Body of pancreas (tissue), 4 donors: Measurements from ENCODE around the gene CFAP46. TPM values are rescaled to one million over a fixed set of nuclear protein-coding genes. Genes with fewer than 3 reads are reported as not detected.

Experiments used
- ATAC-seq: fragments of 150-250 bp; one replicate; pipeline ENCODE4 v1.9.1; 2016
- DNase-seq, 4 donors: peaks; one replicate each; pipeline ENCODE4 v3.0.0-alpha.2; 2019
- H3K27ac ChIP-seq, 4 donors: fragments of 200-600 bp; sonication (generic); 1 replicate in 3 of 4; 2 replicates in 1 of 4; pipeline versions ENCODE4 v1.5.1 to v1.6.1; 2016 to 2019; ENCODE audit warnings: mild to moderate bottlenecking in 1 of 4, mixed read lengths in 1 of 4, moderate library complexity in 1 of 4
- H3K27me3 ChIP-seq, 2 donors: fragments of 200-600 bp; sonication (generic); one replicate each; pipeline ENCODE4 v1.6.0; 2016; ENCODE audit warnings: mild to moderate bottlenecking in 1 of 2
- H3K36me3 ChIP-seq, 2 donors: fragments of 200-600 bp; sonication (generic); replicated peaks in 1 of 2; 2 replicates each; pipeline ENCODE4 v1.5.1; 2016; ENCODE audit warnings: low read depth in 2 of 2; ENCODE audit not compliant: insufficient read depth in 1 of 2
- H3K4me1 ChIP-seq: fragments of 200-600 bp; sonication (generic); one replicate; pipeline ENCODE4 v1.6.0; 2016
- H3K4me3 ChIP-seq, 2 donors: fragments of 200-600 bp; sonication (generic); 1 replicate in 1 of 2; 2 replicates in 1 of 2; pipeline ENCODE4 v1.5.1; 2016 to 2019
- H3K9me3 ChIP-seq, 3 donors: fragments of 200-600 bp; sonication (generic); 1 replicate in 2 of 3; 2 replicates in 1 of 3; pipeline ENCODE4 v1.5.1; 2016
- CTCF ChIP-seq, 7 experiments: fragments of 450-650 bp in 4 of 7; fragments of 200-600 bp in 3 of 7; sonication (generic) in 3 of 7; IDR thresholded peaks; one replicate each; pipeline ENCODE4 v1.5.1; 2016 to 2019; ENCODE audit warnings: antibody characterized with exemption in 7 of 7
- POLR2A ChIP-seq, 3 donors: fragments of 450-650 bp; IDR thresholded peaks; one replicate each; pipeline ENCODE4 v1.6.1; 2016; ENCODE audit warnings: antibody characterized with exemption in 3 of 3, mild to moderate bottlenecking in 2 of 3
- WGBS, 2 donors: methylation state at CpG; one replicate each; pipeline ENCODE4 v1.1.5; 2017; 5-methylcytosine and 5-hydroxymethylcytosine counted together
- intact Hi-C: fragments of 100-400 bp; cut with DNase I; formaldehyde crosslinking; loops from one replicate; pipeline ENCODE4 v1.15.1; 2023
- total RNA-seq, 2 donors: library from RNA; depleted of rRNA; stranded (reverse); fragments of >200 nt; gene quantifications; one replicate each; pipeline ENCODE4 v1.1.0, GENCODE V29; 2016

CFAP46 gene
- total RNA-seq, 2 donors from 2014 or later = 0.33 to 0.52 TPM

DNA sequence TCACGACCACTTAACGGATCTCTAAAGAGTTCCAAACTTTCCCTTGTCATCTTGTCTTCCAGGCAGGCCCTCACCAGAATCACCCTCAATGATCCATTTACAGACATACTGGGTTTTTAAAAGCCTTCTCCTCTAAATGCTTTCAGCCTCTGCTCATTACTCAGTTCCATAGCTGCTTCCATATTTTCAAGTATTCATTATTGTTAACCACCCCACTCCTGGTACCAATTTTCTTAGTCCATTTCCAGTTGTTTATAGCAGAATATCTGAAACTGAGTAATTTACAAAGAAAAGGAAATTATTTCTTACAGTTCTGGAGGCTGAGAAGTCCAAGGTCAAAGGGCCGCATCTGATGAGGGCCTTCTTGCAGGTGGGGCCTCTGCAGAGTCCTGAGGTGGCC lies 100.0 kb downstream of the CFAP46 start:
- no peak for TF ChIP-seq POLR2A (IDR thresholded peaks at IDR 0.05)
- no peak for TF ChIP-seq CTCF (IDR thresholded peaks at IDR 0.05)
- no peak overlapping the region for H3K4me3 ChIP-seq

DNA sequence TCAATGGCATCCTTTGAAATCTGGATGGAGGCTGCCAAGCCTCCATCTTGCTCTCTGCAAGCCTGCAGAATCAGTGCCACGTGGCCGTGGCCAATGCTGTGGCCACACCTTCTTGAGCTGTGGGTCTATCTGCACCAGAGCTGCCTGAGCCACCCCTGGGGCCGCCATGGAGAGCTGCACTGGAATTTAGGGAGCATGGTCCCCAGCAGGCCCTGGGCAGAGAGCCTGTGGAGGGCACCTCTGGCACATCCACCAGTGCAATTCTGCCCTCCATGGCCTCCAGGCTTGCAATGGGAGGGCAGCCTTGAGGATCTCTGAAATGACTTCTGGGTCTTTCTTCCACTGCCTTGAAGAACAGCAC lies 100.8 kb downstream of the CFAP46 start:
- intact Hi-C loops = no loop called here
- TF ChIP-seq POLR2A (IDR thresholded peaks at IDR 0.05) = no peak
- TF ChIP-seq CTCF (IDR thresholded peaks at IDR 0.05) = no peak
- Histone ChIP-seq H3K9me3 (peaks cover 0 to 19% (median 0%) of the 10 kb centered on the region in 3 donors), H3K4me3 (no peak overlapping the region), H3K27me3 (peaks cover 0 to 5% of the 10 kb centered on the region in 2 donors), H3K4me1 (peaks cover 5% of the 10 kb centered on the region), H3K27ac (no peak overlapping the region), H3K36me3 (no peaks in the 10 kb centered on the region)
- DNase-seq (no peak), ATAC-seq (no peak)
- 72% methylated on average over 3 of the region's 3 CpGs; no CpG with 5 or more reads in 1 of the 2 donors for WGBS, 2 donors

More for the DNA sequence above, 100.0 kb downstream of the CFAP46 start:
- Histone ChIP-seq H3K36me3 (no peaks in the 10 kb centered on the region), H3K27ac (no peak overlapping the region), H3K4me1 (no peaks in the 10 kb centered on the region), H3K9me3 (peaks cover 0 to 19% (median 0%) of the 10 kb centered on the region in 3 donors), H3K27me3 (peaks cover 0 to 5% of the 10 kb centered on the region in 2 donors)
- ATAC-seq = no peak
- intact Hi-C loops = no loop called here
- 87 to 89% methylated on average over 3 of the region's 3 CpGs for WGBS, 2 donors
- no peak for DNase-seq

GRCh38 chr10:132840698-132841614 lies 101.4 kb downstream of the CFAP46 start:
- no peak for DNase-seq
- peaks cover 12% of the 10 kb centered on the region for H3K4me1 ChIP-seq
- H3K9me3 ChIP-seq = peaks cover 0 to 19% (median 0%) of the 10 kb centered on the region in 3 donors
- intact Hi-C loops = no loop called here
- no peaks in the 10 kb centered on the region for H3K36me3 ChIP-seq
- no peak overlapping the region for H3K4me3 ChIP-seq
- H3K27ac ChIP-seq = no peak overlapping the region
- 60 to 66% methylated on average over 17 to 24 of the region's 24 CpGs for WGBS, 2 donors
- no peak for TF ChIP-seq POLR2A (IDR thresholded peaks at IDR 0.05)
- TF ChIP-seq CTCF (IDR thresholded peaks at IDR 0.05) = no peak
- H3K27me3 ChIP-seq = peaks cover 0 to 5% of the 10 kb centered on the region in 2 donors
- ATAC-seq = no peak

DNA sequence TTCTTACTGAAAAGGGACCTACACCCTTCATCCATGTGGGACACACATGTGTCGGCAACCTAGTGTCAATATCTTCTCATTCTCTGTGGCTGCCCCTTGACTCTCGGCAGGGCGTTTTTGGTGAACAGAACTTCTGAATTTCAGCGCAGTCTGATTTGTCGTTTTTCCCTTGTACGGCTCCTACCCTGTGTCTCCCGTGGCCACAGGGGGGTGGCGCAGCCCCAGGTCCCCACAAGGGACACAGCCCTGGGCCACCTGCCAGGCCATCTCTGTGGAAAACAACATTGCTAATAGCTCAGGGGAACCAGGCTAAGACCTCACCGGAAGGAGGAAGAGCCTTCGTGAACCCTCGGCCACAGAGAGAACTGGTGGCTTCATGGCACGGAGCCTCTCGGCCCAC lies 103.3 kb downstream of the CFAP46 start:
- intact Hi-C loops = no loop called here
- 73 to 79% methylated on average over 13 of the region's 13 CpGs for WGBS, 2 donors
- Histone ChIP-seq H3K27me3 (peaks cover 0 to 9% of the 10 kb centered on the region in 2 donors), H3K4me3 (no peak overlapping the region), H3K4me1 (peaks cover 12% of the 10 kb centered on the region), H3K27ac (no peak overlapping the region), H3K36me3 (no peaks in the 10 kb centered on the region), H3K9me3 (peaks cover 0 to 19% (median 0%) of the 10 kb centered on the region in 3 donors)
- no peak for DNase-seq
- ATAC-seq = no peak
- TF ChIP-seq CTCF (IDR thresholded peaks at IDR 0.05) (no peak), POLR2A (IDR thresholded peaks at IDR 0.05) (no peak)
